NCI-H774 (cell line): ENCODE measurements around the gene XPNPEP1.
A peak's percentile ranks its signal among the peaks of the same experiment; 100 is the strongest.

Experiments used
- DNase-seq: peaks from one replicate; lab custom pipeline; 2025; lab: John Stamatoyannopoulos, UW

Gene XPNPEP1

GRCh38 chr10:109922976-109923921, at the start of gene XPNPEP1:
Gene XPNPEP1, minus strand, starts transcription at chr10:109923511. Its CDS starts 78 bp downstream, at chr10:109923433.
- peak; percentile 62 for DNase-seq

- DNase-seq: no peak
Observed at GRCh38 chr10:109972372-109973001, 49.2 kb upstream of the XPNPEP1 start.

- no peak for DNase-seq
Observed at GRCh38 chr10:109971634-109972033, 48.3 kb upstream of the XPNPEP1 start.

- no peak for DNase-seq
Observed at GRCh38 chr10:109969760-109970346, 46.5 kb upstream of the XPNPEP1 start.

GRCh38 chr10:109968953-109969759, 45.8 kb upstream of the XPNPEP1 start:
- DNase-seq: no peak

GRCh38 chr10:109967739-109968088, 44.4 kb upstream of the XPNPEP1 start:
- DNase-seq: no peak

GRCh38 chr10:109966961-109967738, 43.8 kb upstream of the XPNPEP1 start:
- no peak for DNase-seq

GRCh38 chr10:109964318-109964717, 41.0 kb upstream of the XPNPEP1 start:
- DNase-seq: no peak

GRCh38 chr10:109963439-109963838, 40.1 kb upstream of the XPNPEP1 start:
- no peak for DNase-seq

GRCh38 chr10:109962247-109962646, 38.9 kb upstream of the XPNPEP1 start:
- no peak for DNase-seq

- no peak for DNase-seq
Observed at GRCh38 chr10:109961174-109962001, 38.1 kb upstream of the XPNPEP1 start.

GRCh38 chr10:109960682-109961081, 37.4 kb upstream of the XPNPEP1 start:
- DNase-seq: no peak

- no peak for DNase-seq
Observed at GRCh38 chr10:109959259-109960145, 36.2 kb upstream of the XPNPEP1 start.

- DNase-seq: no peak
Observed at GRCh38 chr10:109958059-109958458, 34.7 kb upstream of the XPNPEP1 start.

GRCh38 chr10:109957092-109957797, 33.9 kb upstream of the XPNPEP1 start:
- DNase-seq: peak; percentile 49

GRCh38 chr10:109956454-109957091, 33.3 kb upstream of the XPNPEP1 start:
- no peak for DNase-seq

- DNase-seq: no peak
Observed at GRCh38 chr10:109953766-109954165, 30.5 kb upstream of the XPNPEP1 start.

GRCh38 chr10:109952526-109952925, 29.2 kb upstream of the XPNPEP1 start:
- DNase-seq: no peak
